D721Med (cell line): ENCODE measurements around the gene IL18.
A peak's percentile ranks its signal among the peaks of the same experiment; 100 is the strongest.

Experiments used
- DNase-seq: peaks from one replicate; pipeline ENCODE4 v3.0.0; 2011; ENCODE audit warnings: low spot score; ENCODE audit not compliant: insufficient read length
- FAIRE-seq: peaks from 2 replicates; lab custom pipeline; 2011; peaks lifted over from hg19 to GRCh38; lab: Jason Lieb, UNC
- CTCF ChIP-seq: IDR thresholded peaks from 2 replicates; pipeline ENCODE4 v1.5.1; 2012; ENCODE audit warnings: mild to moderate bottlenecking, control low read depth; ENCODE audit not compliant: insufficient read depth; ENCODE audit errors: missing control alignments

The IL18 gene

GRCh38 chr11:112115386-112115785, 48.5 kb downstream of the IL18 start:
- DNase-seq, result no peak
- no peak for TF ChIP-seq CTCF
- no peak for FAIRE-seq

- FAIRE-seq (no peak), DNase-seq (no peak)
- no peak for TF ChIP-seq CTCF
Observed at GRCh38 chr11:112114460-112114859, 49.4 kb downstream of the IL18 start.

GRCh38 chr11:112113539-112114457, 50.1 kb downstream of the IL18 start:
- TF ChIP-seq CTCF, result peak; percentile 59
- FAIRE-seq (no peak), DNase-seq (no peak)

GRCh38 chr11:112106070-112106469, 57.8 kb downstream of the IL18 start:
- FAIRE-seq, result no peak
- no peak for DNase-seq
- no peak for TF ChIP-seq CTCF

GRCh38 chr11:112103446-112103845, 60.4 kb downstream of the IL18 start:
- DNase-seq (no peak), FAIRE-seq (peak; percentile 6)
- no peak for TF ChIP-seq CTCF

- DNase-seq (no peak), FAIRE-seq (no peak)
- no peak for TF ChIP-seq CTCF
Observed at GRCh38 chr11:112100462-112100861, 63.4 kb downstream of the IL18 start.
